H1 (cell line): ENCODE results near the gene CNOT6.

Source experiments
- TBP ChIP-seq: IDR thresholded peaks from 2 replicates; pipeline ENCODE4 v1.6.1; 2011; ENCODE audit warnings: low read depth, low read length, improper control_type of control experiment
- TF ChIP-seq, protein P1 (sequence below): IDR thresholded peaks from 2 replicates; pipeline ENCODE4 v1.6.1; 2011; ENCODE audit warnings: low read length, improper control_type of control experiment

GRCh38 chr5:180455872-180456271, 38.3 kb upstream of the CNOT6 start:
- TF ChIP-seq TBP, result no peak
- TF ChIP-seq, protein P1, sequence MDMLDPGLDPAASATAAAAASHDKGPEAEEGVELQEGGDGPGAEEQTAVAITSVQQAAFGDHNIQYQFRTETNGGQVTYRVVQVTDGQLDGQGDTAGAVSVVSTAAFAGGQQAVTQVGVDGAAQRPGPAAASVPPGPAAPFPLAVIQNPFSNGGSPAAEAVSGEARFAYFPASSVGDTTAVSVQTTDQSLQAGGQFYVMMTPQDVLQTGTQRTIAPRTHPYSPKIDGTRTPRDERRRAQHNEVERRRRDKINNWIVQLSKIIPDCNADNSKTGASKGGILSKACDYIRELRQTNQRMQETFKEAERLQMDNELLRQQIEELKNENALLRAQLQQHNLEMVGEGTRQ, result no peak
